IMR-90 (cell line): ENCODE results near the gene FAF1. TPM values are rescaled to one million over a fixed set of nuclear protein-coding genes. Genes with fewer than 3 reads are reported as not detected.

Source experiments
- ATAC-seq: fragments of 200-7000 bp; cut with Tn5 transposase; 2 replicates; pipeline ENCODE4 v1.9.1; 2020; ENCODE audit warnings: low read depth, mild to moderate bottlenecking, moderate library complexity
- BruUV-seq: library from RNA; stranded (reverse); fragments of 400-500 nt; replicated peaks from 2 replicates; lab custom pipeline; 2021; lab: Mats Ljungman, UMichigan
- CTCF ChIA-PET: fragments of 300-600 bp; formaldehyde crosslinking; extraction: SDS; loops from one replicate; lab custom pipeline; 2021; ENCODE audit warnings: antibody characterized with exemption; lab: Yijun Ruan, JAX
- POLR2A ChIA-PET: fragments of 300-600 bp; sonication (Branson Sonifier 250); formaldehyde crosslinking; loops from one replicate; lab custom pipeline; 2022; ENCODE audit warnings: antibody characterized with exemption; ENCODE audit not compliant: unreplicated experiment; lab: Charles Lee
- DNase-seq: peaks from one replicate; pipeline ENCODE4 v3.0.0; 2013
- H2AFZ ChIP-seq: replicated peaks from 2 replicates; pipeline ENCODE3; 2013; ENCODE audit warnings: low read length, mild to moderate bottlenecking; ENCODE audit not compliant: poor library complexity
- H2AK5ac ChIP-seq: 2 replicates; pipeline ENCODE4 v1.6.1; 2013; ENCODE audit warnings: low read depth, low read length, inconsistent platforms
- H2AK9ac ChIP-seq: replicated peaks from 2 replicates; pipeline ENCODE3; 2013; ENCODE audit warnings: mild to moderate bottlenecking, low read depth, low read length, moderate library complexity; ENCODE audit not compliant: poor library complexity
- H2BK120ac ChIP-seq: 2 replicates; pipeline ENCODE4 v1.6.1; 2013; ENCODE audit warnings: low read depth, low read length, inconsistent platforms
- H2BK15ac ChIP-seq: 3 replicates; pipeline ENCODE4 v1.6.1; 2013; ENCODE audit warnings: low read depth, low read length, inconsistent platforms
- H2BK20ac ChIP-seq: 2 replicates; pipeline ENCODE4 v1.6.1; 2013; ENCODE audit warnings: low read depth, mild to moderate bottlenecking, inconsistent platforms, low read length, moderate library complexity
- H2BK5ac ChIP-seq: 2 replicates; pipeline ENCODE4 v1.6.1; 2013; ENCODE audit warnings: mild to moderate bottlenecking, low read depth, low read length, inconsistent platforms; ENCODE audit not compliant: poor library complexity, severe bottlenecking
- H3K14ac ChIP-seq: replicated peaks from 2 replicates; pipeline ENCODE4 v1.6.1; 2013; ENCODE audit warnings: low read depth, low read length, inconsistent platforms
- H3K18ac ChIP-seq: 2 replicates; pipeline ENCODE4 v1.6.1; 2013; ENCODE audit warnings: low read depth, low read length, control low read depth
- H3K23ac ChIP-seq: 2 replicates; pipeline ENCODE4 v1.6.1; 2013; ENCODE audit warnings: low read depth, low read length, inconsistent platforms
- H3K27ac ChIP-seq: 2 replicates; pipeline ENCODE4 v1.5.1; 2013; ENCODE audit warnings: mild to moderate bottlenecking, control low read depth, low read length; ENCODE audit not compliant: insufficient read depth
- H3K27me3 ChIP-seq: 2 replicates; pipeline ENCODE4 v1.6.1; 2013; ENCODE audit warnings: low read length; ENCODE audit not compliant: control insufficient read depth, insufficient read depth
- H3K36me3 ChIP-seq: 2 replicates; pipeline ENCODE4 v1.6.1; 2013; ENCODE audit warnings: low read length, mixed read lengths; ENCODE audit not compliant: control insufficient read depth, insufficient read depth
- H3K4ac ChIP-seq: 2 replicates; pipeline ENCODE4 v1.6.1; 2013; ENCODE audit warnings: low read depth, low read length, inconsistent platforms
- H3K4me1 ChIP-seq: 2 replicates; pipeline ENCODE4 v1.6.1; 2013; ENCODE audit warnings: low read length, mixed read lengths; ENCODE audit not compliant: control insufficient read depth, insufficient read depth
- H3K4me2 ChIP-seq: 2 replicates; pipeline ENCODE4 v1.6.1; 2013; ENCODE audit warnings: low read depth, mild to moderate bottlenecking, control low read depth, low read length, moderate library complexity
- H3K4me3 ChIP-seq: 2 replicates; pipeline ENCODE4 v1.5.1; 2013; ENCODE audit warnings: low read depth, mild to moderate bottlenecking, control low read depth, low read length, moderate library complexity; ENCODE audit not compliant: insufficient read depth
- H3K56ac ChIP-seq: 2 replicates; pipeline ENCODE4 v1.6.1; 2013; ENCODE audit warnings: low read length, inconsistent platforms; ENCODE audit not compliant: insufficient read depth; ENCODE audit errors: extremely low read depth
- H3K79me1 ChIP-seq, 2 experiments: 2 replicates each; pipeline ENCODE4 v1.6.1; 2013; ENCODE audit warnings: low read length in 2 of 2, inconsistent platforms in 1 of 2, low read depth in 1 of 2
- H3K9ac ChIP-seq: 2 replicates; pipeline ENCODE4 v1.6.1; 2013; ENCODE audit warnings: low read depth, low read length, control low read depth
- H3K9me1 ChIP-seq: 2 replicates; pipeline ENCODE4 v1.6.1; 2013; ENCODE audit warnings: low read length, inconsistent platforms; ENCODE audit not compliant: insufficient read depth
- H3K9me3 ChIP-seq: 2 replicates; pipeline ENCODE4 v1.6.1; 2013; ENCODE audit warnings: low read length; ENCODE audit not compliant: control insufficient read depth, insufficient read depth
- H4K20me1 ChIP-seq: 2 replicates; pipeline ENCODE4 v1.6.1; 2013; ENCODE audit warnings: low read length, inconsistent platforms; ENCODE audit not compliant: insufficient read depth
- H4K5ac ChIP-seq: 2 replicates; pipeline ENCODE4 v1.6.1; 2013; ENCODE audit warnings: mild to moderate bottlenecking, low read depth, low read length, control low read depth
- H4K8ac ChIP-seq, 2 experiments: 2 replicates each; pipeline ENCODE4 v1.6.1; 2013; ENCODE audit warnings: low read depth in 2 of 2, low read length in 2 of 2, control low read depth in 1 of 2, inconsistent platforms in 1 of 2
- H4K91ac ChIP-seq: 2 replicates; pipeline ENCODE4 v1.6.1; 2013; ENCODE audit warnings: low read depth, low read length, inconsistent platforms; ENCODE audit not compliant: insufficient read depth
- CEBPB ChIP-seq: IDR thresholded peaks from 2 replicates; pipeline ENCODE4 v1.6.1; 2012; ENCODE audit warnings: low read depth, low read length, improper control_type of control experiment
- ELK1 ChIP-seq: fragments of 150-350 bp; IDR thresholded peaks from 2 replicates; pipeline ENCODE4 v1.6.1; 2016; ENCODE audit warnings: low read depth, mild to moderate bottlenecking, low read length, moderate library complexity, borderline replicate concordance
- MAFK ChIP-seq: IDR thresholded peaks from 2 replicates; pipeline ENCODE4 v1.6.1; 2012; ENCODE audit warnings: low read depth, low read length, improper control_type of control experiment
- MAZ ChIP-seq: IDR thresholded peaks from 2 replicates; pipeline ENCODE4 v1.6.1; 2012; ENCODE audit warnings: low read depth, mild to moderate bottlenecking, low read length, improper control_type of control experiment, moderate library complexity, borderline replicate concordance
- RFX5 ChIP-seq: IDR thresholded peaks from 2 replicates; pipeline ENCODE4 v1.8.0; 2012; ENCODE audit warnings: low read depth, mild to moderate bottlenecking, low read length, moderate library complexity
- dilution Hi-C: fragments of 300-500 bp; cut with HindIII; formaldehyde crosslinking; loops from one replicate; pipeline ENCODE4 v1.14.3; 2018; ENCODE audit warnings: low sequenced_read_pairs; ENCODE audit not compliant: unreplicated experiment
- in situ Hi-C: fragments of 300-500 bp; cut with MboI; formaldehyde crosslinking; loops from 3 replicates; pipeline ENCODE4 v1.14.3; 2019; ENCODE audit warnings: low sequenced_read_pairs, inconsistent platforms, mixed read lengths
- intact Hi-C: fragments of 100-400 bp; cut with micrococcal nuclease; formaldehyde crosslinking; loops from 2 replicates; pipeline ENCODE4 v1.10.0; 2022
- polyA plus RNA-seq, 3 experiments: library from polyadenylated mRNA; depleted of rRNA; stranded (reverse); fragments of >200 nt; gene quantifications; 2 replicates each; pipeline ENCODE4 v1.2.3, GENCODE V29; 2012; ENCODE audit warnings: low replicate concordance in 1 of 3
- total RNA-seq: library from RNA; depleted of rRNA; stranded (reverse); fragments of >200 nt; gene quantifications from 2 replicates; pipeline ENCODE4 v1.2.3, GENCODE V29; 2012

The FAF1 gene
- total and polyA plus RNA-seq, 2 of the 4 experiments (the other 2 are of a cell fraction), result 18.8 to 72.9 TPM

- Histone ChIP-seq H3K9me1 (no peaks in the 10 kb centered on the region), H3K9ac (no peak overlapping the region), H2BK120ac (no peak overlapping the region; the same call in 1 of the 2 replicates), H3K56ac (no peak overlapping the region), H3K36me3 (no peaks in the 10 kb centered on the region), H2BK15ac (no peak overlapping the region), H4K5ac (no peak overlapping the region), H2BK20ac (no peak overlapping the region), H3K27ac (no peak overlapping the region), H3K23ac (no peak overlapping the region), H2AK5ac (no peak overlapping the region), H3K4ac (no peak overlapping the region), H3K9me3 (no peaks in the 10 kb centered on the region), H3K4me2 (no peak overlapping the region), H4K20me1 (no peaks in the 10 kb centered on the region), H4K8ac (no peak overlapping the region), H3K4me3 (no peak overlapping the region), H4K91ac (no peak overlapping the region), H3K79me1 (no peaks in the 10 kb centered on the region), H2AFZ (no peak overlapping the region), H3K14ac (no peak overlapping the region), H3K27me3 (no peaks in the 10 kb centered on the region), H2AK9ac (no peak overlapping the region), H2BK5ac (no peak overlapping the region), H3K4me1 (peaks cover 2% of the 10 kb centered on the region; the same call in 1 of the 2 replicates), H3K18ac (no peak overlapping the region)
- ChIA-PET CTCF (no interaction called here), POLR2A (no interaction called here)
- TF ChIP-seq MAFK, result no peak
- no peak for TF ChIP-seq RFX5
- no peak for TF ChIP-seq CEBPB
- no peak for TF ChIP-seq MAZ
- TF ChIP-seq ELK1, result no peak
- DNase-seq, result no peak
- no TSS peak for BruUV-seq
- in situ Hi-C loops, result no loop called here
- no peak for ATAC-seq
- intact Hi-C loops, result no loop called here
- dilution Hi-C loops, result no loop called here
Observed at GRCh38 chr1:50542362-50542761, 417.7 kb downstream of the FAF1 start.
